GM19035 (cell line): ENCODE data around the gene KCNK2.

Experiments used
- ATAC-seq: cut with Tn5 transposase; IDR thresholded peaks from one replicate; pipeline ENCODE4 v1.9.1; 2021; ENCODE audit not compliant: unreplicated experiment

Gene KCNK2

GRCh38 chr1:215250913-215251312 lies 168.4 kb downstream of the KCNK2 start:
- no peak for ATAC-seq

GRCh38 chr1:215251428-215251827 lies 168.9 kb downstream of the KCNK2 start:
- no peak for ATAC-seq

GRCh38 chr1:215252164-215252563 lies 169.6 kb downstream of the KCNK2 start:
- no peak for ATAC-seq

GRCh38 chr1:215256936-215257679 lies 174.6 kb downstream of the KCNK2 start:
- ATAC-seq = no peak

GRCh38 chr1:215260711-215261110 lies 178.2 kb downstream of the KCNK2 start:
- no peak for ATAC-seq

GRCh38 chr1:215262106-215262505 lies 179.6 kb downstream of the KCNK2 start:
- ATAC-seq = no peak

- ATAC-seq = no peak
Measured at GRCh38 chr1:215263636-215264035, 181.1 kb downstream of the KCNK2 start.

- no peak for ATAC-seq
Measured at GRCh38 chr1:215264649-215265048, 182.1 kb downstream of the KCNK2 start.

- ATAC-seq = no peak
Measured at GRCh38 chr1:215267495-215267894, 185.0 kb downstream of the KCNK2 start.

- ATAC-seq = no peak
Measured at GRCh38 chr1:215269955-215270354, 187.4 kb downstream of the KCNK2 start.

- no peak for ATAC-seq
Measured at GRCh38 chr1:215273838-215274516, 191.4 kb downstream of the KCNK2 start.

- ATAC-seq = no peak
Measured at GRCh38 chr1:215276582-215276981, 194.0 kb downstream of the KCNK2 start.

GRCh38 chr1:215277532-215277931 lies 195.0 kb downstream of the KCNK2 start:
- ATAC-seq = no peak

- ATAC-seq = no peak
Measured at GRCh38 chr1:215279682-215280081, 197.1 kb downstream of the KCNK2 start.

- no peak for ATAC-seq
Measured at GRCh38 chr1:215282557-215282956, 200.0 kb downstream of the KCNK2 start.

- ATAC-seq = no peak
Measured at GRCh38 chr1:215285013-215285800, 202.7 kb downstream of the KCNK2 start.
